HepG2 (cell line): Measurements from ENCODE around the gene ARHGAP21.

Experiments
- ETV6 ChIP-seq: sonication (generic); formaldehyde crosslinking; conservative IDR thresholded peaks from 2 replicates; pipeline ENCODE4 v1.4.0; 2020; ENCODE audit warnings: missing genetic modification reagents
- KDM5A ChIP-seq: fragments of 200-600 bp; sonication (generic); IDR thresholded peaks from 2 replicates; pipeline ENCODE4 v1.7.0; 2018; ENCODE audit warnings: antibody characterized with exemption, mild to moderate bottlenecking, low read length, borderline replicate concordance
- MED8 ChIP-seq: sonication (generic); formaldehyde crosslinking; IDR thresholded peaks from 2 replicates; pipeline ENCODE4 v1.8.1; 2023; ENCODE audit warnings: mild to moderate bottlenecking, missing genetic modification reagents; ENCODE audit not compliant: insufficient replicate concordance
- PAX8 ChIP-seq: sonication (generic); formaldehyde crosslinking; IDR thresholded peaks from 2 replicates; pipeline ENCODE4 v1.8.0; 2022; ENCODE audit warnings: mild to moderate bottlenecking, missing genetic modification reagents, borderline replicate concordance
- ZNF740 ChIP-seq: sonication (generic); formaldehyde crosslinking; IDR thresholded peaks from 2 replicates; pipeline ENCODE4 v1.4.0; 2020; ENCODE audit warnings: missing genetic modification reagents

- TF ChIP-seq KDM5A: 0 out of 2 replicates have a peak, but pooled peaks have one; percentile 30
- no peak for TF ChIP-seq ZNF740 (CRISPR knock-in tag)
- no peak for TF ChIP-seq MED8 (CRISPR knock-in tag)
- no peak for TF ChIP-seq PAX8 (CRISPR knock-in tag)
- TF ChIP-seq ETV6: no peak
These were observed 2.2 kb downstream of the ARHGAP21 start for GRCh38 chr10:24721229-24722106.
